GM18505 (cell line): ENCODE data around the gene ZFYVE19.

Experiments used
- ATAC-seq: cut with Tn5 transposase; IDR thresholded peaks from one replicate; pipeline ENCODE4 v1.9.1; 2021; ENCODE audit not compliant: unreplicated experiment
- POLR2A ChIP-seq: IDR thresholded peaks from 4 replicates; pipeline ENCODE4 v1.6.1; 2011; ENCODE audit warnings: borderline replicate concordance; ENCODE audit not compliant: insufficient read depth, insufficient read length; ENCODE audit errors: extremely low read depth

ZFYVE19 gene

GRCh38 chr15:40789119-40789518, 17.8 kb upstream of the ZFYVE19 start:
- TF ChIP-seq POLR2A = no peak
- no peak for ATAC-seq

DNA sequence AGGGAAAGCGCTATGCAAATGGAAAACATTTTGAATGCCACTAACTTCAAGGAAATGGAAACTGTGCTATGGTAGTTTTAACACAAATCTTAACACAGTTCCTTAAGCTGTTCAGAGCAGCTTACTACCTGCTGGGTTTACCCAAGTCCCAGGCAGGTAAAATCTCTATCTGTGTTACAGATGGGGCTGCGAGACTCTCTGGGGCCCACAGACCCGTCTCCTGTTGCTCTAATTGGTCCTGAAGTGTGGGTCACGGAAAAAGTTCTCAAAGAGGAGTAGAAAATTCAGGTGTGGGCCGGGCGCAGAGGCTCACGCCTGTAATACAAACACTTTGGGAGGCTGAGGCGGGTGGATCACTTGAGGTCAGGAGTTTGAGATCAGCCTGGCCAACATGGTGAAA, 16.9 kb upstream of the ZFYVE19 start:
- no peak for TF ChIP-seq POLR2A
- ATAC-seq = no peak

DNA sequence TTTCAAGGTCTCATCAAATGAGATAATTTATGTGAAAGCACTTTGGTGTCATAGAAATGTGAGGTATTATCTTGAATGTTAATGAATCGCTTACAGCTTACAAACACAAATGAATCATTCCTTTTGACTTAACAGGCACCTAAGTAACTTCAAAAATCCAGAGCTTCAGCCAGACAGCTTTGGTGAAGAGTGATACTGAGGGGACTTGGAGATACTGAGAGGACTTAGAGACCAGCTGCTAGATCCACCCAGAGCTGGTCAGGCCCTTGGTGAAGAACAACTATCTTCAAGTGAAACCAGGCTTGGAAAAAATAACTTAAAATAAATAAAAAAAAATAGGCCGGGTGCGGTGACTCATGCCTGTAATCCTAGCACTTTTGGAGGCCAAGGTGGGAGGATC, 16.2 kb upstream of the ZFYVE19 start:
- no peak for ATAC-seq
- no peak for TF ChIP-seq POLR2A

- no peak for ATAC-seq
- TF ChIP-seq POLR2A = no peak
These were observed 14.5 kb upstream of the ZFYVE19 start for GRCh38 chr15:40792394-40792793.

DNA sequence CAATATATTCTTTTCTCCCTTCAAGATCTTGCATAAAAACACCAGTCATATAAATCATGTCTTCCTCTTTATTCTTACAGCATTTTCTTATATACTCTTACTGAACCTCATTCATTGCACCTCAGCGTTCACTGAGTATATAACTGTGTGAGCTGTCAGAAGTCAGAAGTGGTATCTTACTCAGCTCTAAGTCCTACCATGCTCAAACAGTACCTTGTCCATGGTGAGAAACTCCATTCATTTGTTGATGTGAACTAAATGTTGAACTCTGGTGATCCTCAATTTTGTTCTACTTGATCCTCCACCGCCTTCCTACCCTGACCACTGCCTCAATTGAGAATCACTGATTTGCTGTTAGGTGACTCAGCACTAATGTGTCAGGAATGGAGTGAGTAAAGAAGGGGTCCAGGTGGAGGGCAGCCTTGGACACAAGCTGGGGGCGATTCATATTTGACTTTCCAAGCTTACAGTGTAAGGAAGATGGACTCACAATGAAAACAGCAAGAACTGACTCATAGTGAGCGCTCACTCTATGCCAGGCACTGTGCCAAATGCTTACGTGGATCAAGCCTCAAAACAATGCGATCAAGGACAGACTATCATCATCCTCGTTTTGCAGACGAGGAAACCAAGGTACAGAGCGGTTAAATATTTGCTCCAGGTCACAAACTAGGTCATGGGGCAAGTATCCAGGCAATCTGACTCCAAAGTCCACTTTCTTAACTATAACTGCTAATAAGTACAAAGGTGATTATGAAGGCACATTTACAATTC, 13.5 kb upstream of the ZFYVE19 start:
- ATAC-seq = no peak
- TF ChIP-seq POLR2A = no peak

DNA sequence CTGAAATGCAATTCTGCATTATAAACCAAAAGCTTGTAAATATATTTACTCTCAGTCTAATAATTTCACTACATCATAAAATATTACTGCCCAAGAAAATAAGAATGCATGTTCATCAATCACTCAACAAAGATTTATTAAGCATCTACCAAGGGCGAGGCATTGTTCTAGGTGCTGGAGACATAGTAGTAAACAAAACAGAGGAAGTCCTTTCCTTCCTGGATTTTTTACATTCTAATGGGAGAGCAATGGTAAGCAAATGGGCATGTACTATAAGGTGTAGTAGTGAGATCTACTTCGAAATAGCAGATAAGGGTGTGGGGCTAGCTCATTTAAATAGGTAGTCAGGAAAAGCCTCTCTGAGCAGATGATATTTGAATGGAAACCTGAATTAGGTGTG, 10.8 kb upstream of the ZFYVE19 start:
- TF ChIP-seq POLR2A = no peak
- no peak for ATAC-seq

DNA sequence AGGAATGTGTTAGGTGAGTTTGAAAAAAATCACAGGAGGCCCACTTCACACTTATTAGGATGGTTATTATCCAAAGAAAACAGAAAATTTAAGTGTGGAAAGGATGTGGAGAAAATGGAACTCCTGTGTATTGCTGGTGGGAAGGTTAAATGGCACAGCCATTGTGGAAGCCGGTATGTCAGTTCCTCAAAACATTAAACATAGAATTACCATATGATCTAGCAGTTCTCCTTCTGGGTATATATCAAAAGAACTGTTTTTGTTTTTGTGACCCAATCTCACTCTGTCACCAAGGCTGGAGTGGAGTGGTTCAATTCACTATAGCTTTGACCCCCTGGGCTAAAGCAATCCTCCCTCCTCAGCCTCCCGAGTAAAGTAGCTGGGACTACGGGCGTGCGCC, 10.4 kb upstream of the ZFYVE19 start:
- TF ChIP-seq POLR2A = no peak
- ATAC-seq = no peak

GRCh38 chr15:40799523-40799922, 7.4 kb upstream of the ZFYVE19 start:
- TF ChIP-seq POLR2A = no peak
- no peak for ATAC-seq

DNA sequence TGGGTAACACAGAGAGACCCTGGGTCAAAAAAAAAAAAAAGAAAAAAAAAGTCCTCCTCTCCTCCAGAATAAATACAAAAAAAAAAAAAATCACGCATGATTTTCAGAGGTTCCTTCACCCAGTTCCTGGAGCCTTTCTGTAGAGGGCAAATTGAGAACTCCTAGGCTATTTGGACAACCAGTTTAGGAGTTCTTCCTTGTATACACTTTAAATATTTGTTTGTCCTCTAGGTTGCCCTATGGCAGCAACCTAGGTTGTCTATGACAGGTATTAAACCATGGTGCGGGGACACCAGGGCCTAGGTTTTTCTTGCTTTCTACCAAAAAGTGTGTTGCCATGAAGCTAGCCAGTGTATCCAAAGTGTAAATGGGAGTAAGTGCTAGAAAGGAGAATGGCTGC, 3.8 kb upstream of the ZFYVE19 start:
- ATAC-seq = no peak
- no peak for TF ChIP-seq POLR2A

- TF ChIP-seq POLR2A = no peak
- ATAC-seq = no peak
These were observed 3.2 kb upstream of the ZFYVE19 start for GRCh38 chr15:40803688-40804087.

DNA sequence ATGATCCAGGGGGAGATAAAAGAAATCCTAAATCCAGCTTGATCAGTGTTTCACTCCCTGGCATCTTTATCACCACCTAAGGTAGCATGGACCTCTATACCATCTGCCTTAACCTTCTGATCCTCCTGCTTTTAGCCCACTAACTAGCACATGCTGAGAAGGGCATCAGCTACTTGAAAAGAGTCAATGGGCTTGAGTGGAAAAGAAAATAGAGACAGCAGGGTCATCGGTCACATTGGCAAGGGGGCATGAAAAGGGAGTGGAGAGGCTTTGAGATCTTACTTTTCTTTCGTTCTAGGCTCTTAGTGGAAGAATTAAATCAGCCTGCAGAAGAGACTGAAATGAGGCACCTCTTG, 239 bp upstream of the ZFYVE19 start:
- no peak for ATAC-seq
- TF ChIP-seq POLR2A = no peak

GRCh38 chr15:40807888-40808461, 1.1 kb downstream of the ZFYVE19 start:
- no peak for TF ChIP-seq POLR2A
- no peak for ATAC-seq

GRCh38 chr15:40808861-40809450, 2.1 kb downstream of the ZFYVE19 start:
- ATAC-seq = no peak
- no peak for TF ChIP-seq POLR2A

DNA sequence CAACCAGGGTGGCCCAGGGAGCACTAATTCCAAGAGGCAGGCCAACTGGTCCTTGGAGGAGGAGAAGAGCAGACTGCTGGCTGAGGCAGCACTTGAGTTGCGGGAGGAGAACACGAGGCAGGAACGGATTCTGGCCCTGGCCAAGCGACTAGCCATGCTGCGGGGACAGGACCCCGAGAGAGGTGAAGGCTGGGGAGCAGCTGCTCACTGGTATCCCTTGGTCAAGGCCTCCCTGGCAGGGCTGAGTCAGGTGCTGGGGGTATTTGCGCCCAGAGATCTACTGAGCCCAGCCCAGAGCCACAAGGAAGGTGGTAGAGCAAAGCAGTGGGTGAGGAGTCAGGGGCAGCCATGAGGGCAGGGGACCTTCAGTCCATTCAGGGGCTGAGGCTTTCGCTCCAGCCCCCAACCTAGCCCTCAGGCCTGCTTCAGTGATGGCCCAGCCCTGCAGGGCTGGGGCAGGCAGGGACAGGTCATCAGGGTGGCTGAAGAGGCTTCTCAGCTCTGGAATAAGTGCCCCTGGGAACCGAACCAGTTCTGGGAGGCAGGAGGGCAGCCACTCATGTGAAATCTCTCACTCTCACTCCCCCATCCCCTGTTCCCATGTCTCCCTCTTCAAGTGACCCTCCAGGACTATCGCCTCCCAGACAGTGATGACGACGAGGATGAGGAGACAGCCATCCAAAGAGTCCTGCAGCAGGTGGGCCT, 6.0 kb downstream of the ZFYVE19 start:
- ATAC-seq = no peak
- no peak for TF ChIP-seq POLR2A
